ENCODE data around the gene STMN3.
"Not testable (repeated sequence)": the region's sequence is repeated elsewhere in the genome, so short reads cannot be mapped to it uniquely, and the experiment has no call there.

The STMN3 gene

DNA sequence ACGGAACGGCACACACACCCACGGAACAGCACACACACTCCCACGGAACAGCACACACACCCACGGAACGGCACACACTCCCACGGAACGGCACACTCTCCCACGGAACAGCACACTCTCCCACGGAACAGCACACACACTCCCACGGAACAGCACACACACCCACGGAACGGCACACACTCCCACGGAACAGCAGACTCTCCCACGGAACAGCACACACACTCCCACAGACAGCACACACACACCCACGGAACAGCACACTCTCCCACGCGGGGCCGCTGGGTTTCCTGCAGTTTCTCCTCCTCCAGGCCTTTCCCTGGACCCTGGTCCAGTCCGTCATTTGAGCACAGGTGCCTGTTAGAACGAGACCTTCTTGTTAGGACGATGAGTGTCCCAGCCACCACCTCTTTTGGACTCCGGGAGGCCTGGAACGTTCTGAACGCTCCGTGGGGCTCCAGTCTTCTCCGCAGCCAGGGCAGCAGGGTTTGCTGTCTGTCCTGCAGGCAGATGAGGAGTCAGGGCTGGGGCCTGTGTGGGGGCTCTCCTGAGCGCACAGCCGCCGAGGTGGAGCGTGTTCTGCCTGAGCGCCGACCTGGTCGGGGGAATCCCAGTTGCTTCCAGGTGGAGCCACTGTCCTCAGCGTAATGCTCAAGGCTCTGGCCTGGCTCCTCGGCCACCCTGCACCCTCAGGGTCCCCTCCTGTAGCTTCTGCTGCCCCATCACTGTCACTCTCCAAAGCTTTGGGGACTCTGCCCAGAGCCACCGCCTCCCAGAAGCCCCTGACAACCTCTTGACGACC is 25.6 kb upstream of the STMN3 start:
- DNase-seq (ENCODE audit: low read depth): no peak

DNA sequence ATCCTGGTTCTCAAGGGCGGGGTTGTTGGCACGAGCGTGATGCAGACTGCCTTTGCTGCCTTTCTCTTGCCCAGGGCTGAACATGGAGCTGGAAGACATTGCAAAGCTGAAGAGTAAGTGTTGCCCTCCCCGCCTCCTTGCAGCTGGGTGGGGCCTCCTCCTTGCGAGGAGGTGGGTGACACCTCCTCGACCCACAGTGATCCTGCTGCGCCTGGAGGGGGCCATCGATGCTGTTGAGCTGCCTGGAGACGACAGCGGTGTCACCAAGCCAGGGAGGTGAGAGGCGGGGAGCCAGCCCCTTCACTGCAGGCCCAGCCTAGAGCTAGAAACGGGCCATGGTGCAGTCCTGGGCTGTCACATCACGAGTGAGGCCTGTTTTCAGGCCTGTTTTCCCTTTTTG is 24.8 kb upstream of the STMN3 start:
- no peak for DNase-seq (ENCODE audit: low read depth)

GRCh38 chr20:63675681-63676368 is 22.6 kb upstream of the STMN3 start:
- DNase-seq (ENCODE audit: low read depth): no peak

- no peak for DNase-seq (ENCODE audit: low read depth)
Measured at GRCh38 chr20:63673951-63674350, 20.7 kb upstream of the STMN3 start.

- no peak for DNase-seq (ENCODE audit: low read depth)
Measured at GRCh38 chr20:63672666-63673065, 19.4 kb upstream of the STMN3 start.

DNA sequence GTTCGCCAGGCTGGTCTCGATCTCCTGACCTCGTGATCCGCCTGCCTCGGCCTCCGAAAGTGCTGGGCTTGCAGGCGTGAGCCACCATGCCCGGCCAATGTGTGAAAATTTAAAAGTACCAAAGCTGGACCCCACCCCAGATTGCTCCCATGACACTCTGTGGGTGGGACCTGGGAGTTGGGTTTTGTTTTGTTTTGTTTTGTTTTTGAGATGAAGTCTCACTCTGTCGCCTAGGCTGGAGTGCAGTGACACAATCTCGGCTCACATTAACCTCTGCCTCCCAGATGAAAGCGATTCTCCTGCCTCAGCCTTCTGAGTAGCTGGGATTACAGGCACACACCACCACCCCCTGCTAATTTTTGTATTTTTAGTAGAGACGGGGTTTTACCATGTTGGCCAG is 18.5 kb upstream of the STMN3 start:
- DNase-seq (ENCODE audit: low read depth): not testable (repeated sequence)

DNA sequence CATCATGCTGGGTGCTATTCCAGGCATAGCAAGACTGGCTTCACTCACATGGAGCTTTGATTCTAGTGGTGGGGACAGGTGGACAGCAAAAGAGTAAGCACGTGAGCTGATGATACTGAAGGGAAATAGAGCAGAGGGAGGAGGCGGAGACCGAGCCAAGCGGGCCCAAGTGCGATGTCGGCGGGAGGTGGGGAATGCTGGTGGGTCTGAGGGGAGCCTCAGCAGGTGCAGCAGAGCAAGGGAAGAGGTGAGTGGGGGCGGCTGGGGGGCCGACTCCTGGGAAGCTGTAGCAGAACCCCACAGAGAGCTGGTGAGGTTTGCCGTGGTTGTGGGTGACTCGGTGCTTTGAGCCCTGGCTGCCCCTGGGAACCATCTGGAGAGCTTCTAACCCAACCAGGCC is 15.1 kb upstream of the STMN3 start:
- DNase-seq (ENCODE audit: low read depth): no peak

- DNase-seq (ENCODE audit: low read depth): no peak
Measured at GRCh38 chr20:63667858-63668257, 14.6 kb upstream of the STMN3 start.

GRCh38 chr20:63665708-63666107 is 12.5 kb upstream of the STMN3 start:
- DNase-seq (ENCODE audit: low read depth): no peak

DNA sequence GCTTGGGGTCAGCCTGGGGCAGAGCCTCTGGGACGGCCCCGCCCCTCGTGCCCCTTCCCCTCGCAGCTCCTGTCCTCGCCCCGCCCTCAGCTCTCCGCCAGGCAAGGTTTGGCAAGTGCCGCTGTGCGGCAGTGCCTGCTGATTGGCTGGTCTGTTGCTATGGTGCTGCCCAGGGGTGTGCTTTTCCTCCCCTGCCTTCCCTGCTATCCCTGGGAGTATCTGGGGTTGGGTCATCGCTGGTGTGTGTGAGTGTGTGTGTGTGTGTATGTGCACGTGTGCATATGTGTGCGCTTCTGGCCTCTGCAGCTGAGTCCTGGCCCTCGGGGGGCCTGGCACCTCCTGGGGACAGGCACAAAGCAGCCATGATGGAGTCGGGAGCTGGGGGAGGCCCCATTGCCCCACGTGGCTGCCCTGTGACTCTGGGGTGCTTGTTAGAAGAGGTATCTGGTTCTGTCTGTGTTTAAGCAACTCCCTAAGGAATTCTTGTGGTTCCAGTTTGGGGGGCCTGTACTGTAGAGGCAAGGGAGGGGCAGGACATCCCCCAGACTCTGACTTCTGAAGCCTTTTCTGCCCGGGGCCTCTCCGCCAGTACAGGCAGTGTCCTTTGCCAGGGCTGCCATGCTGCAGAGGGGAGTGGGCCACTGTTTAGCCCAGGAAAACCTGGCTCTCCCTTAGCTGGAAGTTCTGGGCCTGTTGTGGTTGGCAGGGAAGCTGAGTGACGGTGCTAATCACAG is 11.8 kb upstream of the STMN3 start:
- DNase-seq (ENCODE audit: low read depth): no peak

DNA sequence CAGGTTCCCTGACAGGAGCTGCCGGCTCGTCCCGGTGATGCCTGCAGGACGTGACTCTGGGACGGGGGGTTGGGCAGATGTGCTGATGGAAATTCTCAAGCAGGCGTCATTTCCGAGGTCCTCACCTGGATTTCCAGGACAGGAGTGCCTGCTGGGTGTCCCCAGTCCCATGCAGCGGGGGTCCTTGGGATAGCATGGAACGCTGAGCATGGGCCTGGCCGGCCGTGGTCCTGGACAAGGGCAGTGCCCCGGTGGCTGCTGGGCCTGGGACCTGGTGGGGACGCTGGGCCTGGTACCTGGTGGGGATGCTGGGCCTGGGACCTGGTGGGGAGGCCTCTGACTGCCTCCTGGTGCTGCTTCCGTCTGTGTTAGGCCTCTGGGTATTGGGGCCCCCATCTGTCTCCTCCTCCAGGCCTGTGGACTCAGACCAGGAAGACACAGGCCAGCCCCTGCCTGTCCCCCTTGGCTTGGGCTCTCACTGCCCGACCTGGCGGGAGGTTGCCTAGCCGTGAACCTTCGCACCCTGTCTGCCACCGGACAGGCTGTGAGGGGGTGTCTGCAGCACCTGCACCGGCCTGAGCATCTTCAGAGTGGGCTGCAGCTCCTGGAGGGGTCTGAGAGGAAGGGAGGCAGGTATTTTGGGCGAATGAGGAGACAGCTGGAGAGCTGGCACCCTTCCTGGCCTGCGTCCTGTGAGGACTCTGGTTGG is 11.1 kb upstream of the STMN3 start:
- DNase-seq (ENCODE audit: low read depth): no peak

DNA sequence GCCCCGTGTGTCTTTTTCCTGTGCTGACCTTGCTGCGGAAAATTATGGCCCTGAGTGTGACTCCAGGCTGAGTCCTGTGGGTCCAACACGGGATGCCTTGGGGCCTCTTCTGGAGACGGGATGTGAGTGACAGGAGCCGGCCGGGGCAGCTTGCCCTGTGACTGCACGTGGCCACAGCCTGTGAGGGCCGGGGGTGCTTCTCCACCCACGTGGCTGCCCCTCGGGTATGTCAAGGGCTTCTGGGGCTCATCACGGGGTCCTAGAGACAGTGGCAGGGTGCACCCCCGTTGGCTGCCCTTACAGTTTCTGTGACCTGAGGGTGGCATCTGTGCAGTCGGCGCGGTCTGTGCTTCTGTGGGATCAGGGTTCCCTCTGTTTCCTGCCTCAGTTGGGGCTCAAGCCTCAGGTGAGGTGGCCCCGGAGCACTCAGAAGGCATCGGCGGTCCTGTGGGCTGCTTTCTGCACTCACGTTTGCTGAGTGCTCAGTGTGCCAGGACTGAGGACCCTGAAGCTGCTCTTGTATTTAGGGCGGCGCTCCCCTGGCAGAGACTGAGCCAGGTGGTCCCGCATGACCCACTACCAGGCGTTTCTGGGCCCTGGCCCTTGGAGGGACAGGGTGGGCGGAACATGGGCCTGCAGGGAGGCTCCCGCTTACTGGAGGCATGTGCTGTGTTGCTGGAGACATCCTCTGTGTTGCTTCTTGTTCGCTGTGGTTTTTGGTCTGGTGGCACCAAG is 10.3 kb upstream of the STMN3 start:
- no peak for DNase-seq (ENCODE audit: low read depth)

- no peak for DNase-seq (ENCODE audit: low read depth)
Measured at GRCh38 chr20:63662813-63663189, 9.6 kb upstream of the STMN3 start.

DNA sequence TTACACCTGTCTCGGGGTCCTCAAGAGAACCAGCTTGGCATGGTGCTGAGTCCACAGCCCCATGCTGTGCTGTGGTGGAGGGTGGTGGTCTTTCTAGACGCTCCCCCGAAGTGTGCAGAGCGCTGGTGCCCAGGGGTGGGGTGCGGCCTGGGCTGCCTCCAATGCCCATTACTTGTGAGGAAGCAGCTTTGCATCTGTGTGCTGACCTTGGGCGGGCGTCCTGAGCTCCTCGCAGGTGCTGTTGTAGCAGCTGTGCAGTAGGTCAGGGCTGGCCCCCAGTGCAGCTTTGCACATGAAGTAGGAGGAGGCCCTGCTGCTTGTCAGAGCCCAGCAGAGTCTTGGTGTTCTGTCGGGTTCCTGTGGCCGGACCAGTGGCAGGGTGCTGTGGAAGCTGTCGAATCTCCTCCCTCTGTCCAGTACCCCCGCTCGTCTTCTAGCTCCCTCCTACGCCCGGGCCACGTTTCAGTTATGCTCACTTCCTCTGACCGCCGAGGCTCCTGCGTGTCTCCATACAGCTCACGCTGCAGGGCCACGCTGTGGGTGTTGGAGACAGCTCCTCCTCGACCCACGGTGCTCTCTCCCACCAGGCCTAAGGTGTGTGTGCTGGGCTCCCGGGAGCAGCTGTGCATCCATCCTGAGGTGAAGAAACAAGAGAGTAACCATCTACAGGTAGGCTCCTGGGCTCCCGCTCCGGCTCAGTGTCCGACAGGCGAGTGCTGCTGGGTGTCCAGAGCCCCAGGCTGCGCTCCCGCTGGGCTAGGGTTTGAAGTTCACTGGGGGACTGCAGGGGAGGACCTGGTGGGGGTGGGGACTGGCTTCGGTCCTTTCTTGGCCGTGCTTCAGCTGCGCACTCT is 9.0 kb upstream of the STMN3 start:
- DNase-seq (ENCODE audit: low read depth): no peak

- no peak for DNase-seq (ENCODE audit: low read depth)
Measured at GRCh38 chr20:63661108-63661507, 7.9 kb upstream of the STMN3 start.

- DNase-seq (ENCODE audit: low read depth): no peak
Measured at GRCh38 chr20:63660622-63661021, 7.4 kb upstream of the STMN3 start.

GRCh38 chr20:63660174-63660573 is 7.0 kb upstream of the STMN3 start:
- DNase-seq (ENCODE audit: low read depth): not testable (repeated sequence)

GRCh38 chr20:63659370-63659769 is 6.1 kb upstream of the STMN3 start:
- DNase-seq (ENCODE audit: low read depth): no peak

DNA sequence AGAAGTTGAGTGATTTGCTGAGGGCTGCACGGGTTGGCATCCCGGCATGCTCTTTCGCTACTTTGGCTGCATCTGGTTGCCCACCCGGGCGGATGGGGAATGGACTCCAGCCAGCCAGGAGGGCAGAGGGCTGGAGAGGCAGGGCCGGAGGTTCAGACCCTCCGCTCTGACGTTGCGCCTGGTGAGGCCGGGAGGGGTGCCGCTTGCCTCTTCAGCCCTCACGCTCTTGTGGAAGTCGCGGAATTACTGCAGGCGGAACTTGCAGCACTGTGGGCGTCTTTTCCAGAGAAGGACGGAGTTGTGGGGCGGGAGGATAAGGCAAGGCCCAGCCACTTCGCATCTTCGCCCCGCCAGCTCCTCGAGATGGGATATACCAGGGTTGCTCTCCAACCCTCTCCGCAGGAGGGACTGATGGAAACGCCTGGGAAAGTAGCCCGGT is 5.5 kb upstream of the STMN3 start:
- no peak for DNase-seq (ENCODE audit: low read depth)

DNA sequence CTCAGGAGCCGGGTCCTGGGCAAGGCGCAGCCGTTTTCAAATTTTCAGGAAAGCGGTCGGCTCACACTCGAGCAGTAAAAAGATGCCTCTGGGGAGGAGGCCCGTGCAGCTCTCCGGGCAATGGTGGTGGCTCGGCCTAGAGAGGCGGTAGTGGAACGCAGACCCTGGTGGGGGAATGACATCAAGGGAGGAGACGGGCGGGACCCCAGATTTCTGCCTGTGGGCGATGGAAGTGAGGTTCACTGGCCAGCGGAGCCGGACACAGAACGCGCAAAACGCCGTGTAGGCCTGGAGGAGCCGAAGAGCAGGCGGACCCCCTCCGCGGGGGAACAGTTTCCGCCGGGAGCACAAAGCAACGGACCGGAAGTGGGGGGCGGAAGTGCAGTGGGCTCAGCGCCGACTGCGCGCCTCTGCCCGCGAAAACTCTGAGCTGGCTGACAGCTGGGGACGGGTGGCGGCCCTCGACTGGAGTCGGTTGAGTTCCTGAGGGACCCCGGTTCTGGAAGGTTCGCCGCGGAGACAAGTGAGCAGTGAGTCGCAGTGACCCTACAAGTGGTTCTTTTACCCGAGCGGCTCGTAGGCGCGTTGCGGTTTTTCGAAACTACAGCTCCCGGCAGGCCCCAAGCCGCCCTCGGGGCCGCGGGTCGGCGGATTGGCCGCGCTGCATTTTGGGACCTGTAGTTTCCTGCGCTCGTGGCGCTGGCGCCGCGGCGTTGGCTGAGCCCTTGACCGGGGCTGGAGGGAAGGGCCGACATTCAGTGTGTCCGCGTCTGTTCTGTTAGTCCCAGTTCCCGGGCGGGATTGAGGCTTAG is 4.9 kb upstream of the STMN3 start, which contains the start of gene RTEL1:
RTEL1 (plus strand) TSS at position 376 of the 812 bp plus-strand sequence. CDS start 1,091 bp downstream, outside the sequence.
- peak; percentile 82 for DNase-seq (ENCODE audit: low read depth)

Data from stimulated activated CD8-positive, alpha-beta memory T cell treated with anti-CD3 and anti-CD28 coated beads, Interleukin-4, amount 100 ng/mL, for 24 hours (primary cell).